ENCODE results near the gene CDK14.

Gene CDK14

DNA sequence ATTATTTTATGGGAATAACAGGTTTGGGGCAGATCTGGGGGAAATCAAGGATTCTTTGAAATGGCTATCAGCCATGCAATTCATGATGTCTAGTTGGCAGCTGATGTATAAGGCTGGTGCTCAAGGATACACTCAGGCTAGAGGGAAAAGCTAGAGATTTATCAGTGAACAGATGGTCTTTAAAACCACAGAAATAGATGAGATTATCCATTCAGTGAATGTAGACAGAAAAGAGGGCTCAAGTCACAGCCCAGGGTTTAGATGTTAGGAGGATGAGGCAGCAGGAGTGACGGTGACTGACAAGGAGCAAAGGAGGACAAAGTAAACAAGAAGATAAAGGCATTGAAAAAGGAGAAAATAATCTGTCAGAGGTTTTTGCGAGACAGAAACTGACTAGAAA is 238.7 kb downstream of the CDK14 start:
- in situ Hi-C loops (cut with MboI; ENCODE audit: low sequenced_read_pairs) = no loop called here

DNA sequence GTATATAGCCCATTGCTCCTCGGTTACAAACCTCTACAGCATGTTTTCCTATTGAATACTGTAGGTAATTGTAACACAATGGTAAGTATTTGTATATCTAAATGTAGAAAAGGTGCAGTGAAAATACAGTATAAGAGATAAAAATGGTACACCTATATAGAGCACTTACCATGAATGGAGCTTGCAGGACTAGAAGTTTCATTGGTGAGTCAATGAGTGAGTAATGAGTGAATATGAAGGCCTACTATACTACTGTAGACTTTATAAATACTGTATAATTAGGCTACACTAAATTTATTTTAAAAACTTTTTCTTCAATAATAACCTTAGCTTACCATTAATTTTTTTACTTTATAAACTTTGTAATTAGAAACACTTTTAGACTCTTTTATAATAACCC is 239.7 kb downstream of the CDK14 start:
- in situ Hi-C loops (cut with MboI; ENCODE audit: low sequenced_read_pairs) = no loop called here

DNA sequence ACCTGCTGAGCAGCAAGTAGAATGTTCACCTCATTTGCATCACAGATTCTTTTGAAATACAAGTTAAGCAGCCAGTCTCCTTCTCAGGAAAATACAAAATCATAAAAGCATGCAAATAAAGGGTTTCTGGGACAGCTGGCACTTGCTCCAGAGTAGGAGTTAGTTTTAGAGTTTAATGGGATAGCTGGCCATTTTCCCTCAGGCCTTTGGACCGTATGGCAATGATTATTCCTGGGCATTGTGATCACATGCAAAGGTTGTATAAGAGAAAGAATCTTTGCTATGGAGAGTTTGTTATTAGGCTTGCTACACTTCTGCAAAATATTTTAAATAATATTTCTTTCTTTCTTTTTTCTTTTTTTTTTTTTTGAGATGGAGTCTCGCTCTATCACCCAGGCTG is 240.8 kb downstream of the CDK14 start:
- in situ Hi-C loops (cut with MboI; ENCODE audit: low sequenced_read_pairs) = no loop called here

DNA sequence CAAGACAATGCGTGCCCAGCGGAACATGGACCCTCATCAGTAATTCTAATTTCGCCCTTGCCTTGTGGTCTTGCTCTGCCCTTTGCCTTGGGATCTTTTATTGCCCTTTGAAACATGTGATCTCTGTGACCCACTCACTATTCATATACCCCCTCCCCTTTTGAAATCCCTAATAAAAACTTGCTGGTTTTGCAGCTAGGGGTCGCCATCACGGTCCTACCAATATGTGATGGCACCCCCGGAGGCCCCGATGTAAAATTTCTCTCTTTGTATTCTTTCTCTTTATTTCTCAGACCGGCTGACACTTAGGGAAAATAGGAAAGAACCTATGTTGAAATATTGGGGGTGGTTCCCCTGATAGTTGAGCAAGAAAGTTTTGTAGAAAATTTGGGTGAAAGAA is 242.7 kb downstream of the CDK14 start:
- in situ Hi-C loops (cut with MboI; ENCODE audit: low sequenced_read_pairs) = no loop called here

DNA sequence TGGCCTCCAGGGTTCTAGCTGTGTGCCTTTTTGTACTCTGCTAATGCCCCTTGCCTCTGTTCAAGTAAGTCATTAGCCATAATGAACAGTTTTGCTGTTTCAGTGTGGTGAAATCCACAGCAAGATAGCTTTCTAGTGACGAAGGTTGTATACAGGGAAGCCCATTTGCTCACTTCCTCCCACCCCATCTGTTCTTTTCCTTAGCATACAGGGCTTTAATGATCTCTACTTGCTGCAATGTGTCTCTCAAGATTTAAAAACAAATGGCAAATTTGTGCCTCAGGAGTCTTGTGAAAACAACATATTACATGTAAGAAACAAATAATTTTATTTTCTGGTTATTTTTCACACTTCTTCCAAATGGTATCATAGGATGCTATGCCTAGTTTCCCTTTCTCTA is 243.2 kb downstream of the CDK14 start:
- in situ Hi-C loops (cut with MboI; ENCODE audit: low sequenced_read_pairs) = no loop called here

DNA sequence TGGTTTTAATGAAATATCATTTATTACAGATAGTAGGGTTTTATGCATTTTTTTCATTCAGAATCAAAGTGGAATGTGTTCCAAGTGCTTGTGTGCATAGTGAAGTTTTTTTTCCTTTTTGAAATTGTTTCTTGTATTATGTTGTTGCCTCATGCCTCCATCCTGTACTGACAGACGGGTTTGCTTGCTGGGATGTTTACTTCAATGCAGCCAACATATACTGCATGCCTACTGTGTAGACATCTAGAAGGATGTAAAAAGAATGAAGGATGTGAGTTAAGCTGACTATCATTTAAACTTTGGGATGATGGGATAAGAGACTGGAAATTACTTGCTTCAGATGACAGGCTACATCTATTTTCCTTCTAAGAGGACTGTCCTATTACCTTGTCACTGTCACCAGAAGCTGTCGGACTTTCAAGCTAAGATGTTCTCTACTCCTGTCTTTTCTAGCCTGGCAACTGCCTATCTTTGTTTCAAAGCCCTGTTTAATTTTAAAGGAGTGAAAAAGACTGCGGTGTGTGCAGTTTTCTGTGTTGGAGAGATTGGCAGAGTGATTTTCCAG is 243.7 kb downstream of the CDK14 start:
- in situ Hi-C loops (cut with MboI; ENCODE audit: low sequenced_read_pairs) = no loop called here

DNA sequence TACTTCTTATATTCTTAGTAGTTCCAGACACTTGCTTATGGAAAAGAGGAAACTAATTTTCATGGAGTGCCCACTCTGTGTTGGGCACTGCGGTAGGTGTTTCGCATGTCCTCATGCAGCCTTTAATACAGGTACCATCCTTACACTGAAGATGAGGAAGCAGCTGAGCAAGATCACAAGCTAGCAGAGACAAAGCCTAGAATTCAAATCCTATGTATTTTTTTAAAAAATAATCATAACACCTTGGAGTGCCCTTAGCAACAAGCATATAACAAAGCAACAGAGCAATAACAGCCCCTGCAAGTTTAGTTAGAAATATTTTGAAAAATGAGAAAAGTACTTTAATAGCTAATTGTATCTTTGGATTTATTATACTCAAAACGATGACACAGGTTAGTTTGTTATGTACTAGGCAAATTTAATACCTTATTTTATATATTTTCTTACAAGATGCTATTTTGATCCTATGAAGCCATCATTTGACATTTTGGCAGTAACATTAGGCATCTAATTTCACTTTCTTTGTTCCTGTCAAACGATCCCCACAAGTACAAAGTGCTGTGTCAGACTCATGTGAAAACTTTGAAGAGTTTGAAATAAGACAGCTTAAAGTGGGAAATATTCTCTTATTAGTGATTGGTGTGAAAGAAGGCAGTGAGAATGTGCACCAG is 245.8 kb downstream of the CDK14 start:
- in situ Hi-C loops (cut with MboI; ENCODE audit: low sequenced_read_pairs) = no loop called here

DNA sequence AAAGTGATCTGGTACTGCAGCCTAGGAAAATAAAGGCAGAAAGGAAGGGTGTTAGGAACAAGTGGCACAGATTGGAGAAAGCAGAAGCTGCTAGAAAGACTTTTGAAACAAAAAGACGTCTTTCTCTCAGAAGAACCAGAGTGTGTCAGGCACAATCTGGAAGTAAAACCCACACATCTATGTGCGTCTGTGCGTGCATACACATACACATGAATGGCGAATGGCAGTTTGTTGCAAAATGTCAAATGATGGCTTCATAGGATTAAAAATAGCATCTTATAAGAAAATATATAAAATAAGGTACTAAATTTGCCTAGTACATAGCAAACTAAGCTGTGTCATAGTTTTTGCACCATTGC is 246.3 kb downstream of the CDK14 start:
- in situ Hi-C loops (cut with MboI; ENCODE audit: low sequenced_read_pairs) = no loop called here

DNA sequence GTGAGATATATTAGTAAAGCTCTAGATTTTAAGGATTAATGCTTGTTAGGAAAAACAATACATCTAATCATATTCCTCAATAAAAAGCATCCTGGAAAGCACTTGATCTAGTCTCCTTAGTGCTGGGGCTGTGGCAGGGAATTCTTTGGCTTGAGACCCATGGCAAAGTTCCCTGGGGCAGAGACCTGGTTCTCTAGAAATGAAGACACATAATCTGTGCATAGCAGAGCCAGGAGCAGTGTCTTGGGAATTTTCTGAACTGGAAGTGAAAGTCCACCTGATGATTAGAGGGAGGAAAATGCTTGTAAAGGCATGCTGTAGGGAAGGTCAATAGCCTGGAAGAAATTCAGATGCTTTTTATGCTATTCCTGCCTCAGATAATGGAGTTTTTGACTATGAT is 247.4 kb downstream of the CDK14 start:
- in situ Hi-C loops (cut with MboI; ENCODE audit: low sequenced_read_pairs) = no loop called here

DNA sequence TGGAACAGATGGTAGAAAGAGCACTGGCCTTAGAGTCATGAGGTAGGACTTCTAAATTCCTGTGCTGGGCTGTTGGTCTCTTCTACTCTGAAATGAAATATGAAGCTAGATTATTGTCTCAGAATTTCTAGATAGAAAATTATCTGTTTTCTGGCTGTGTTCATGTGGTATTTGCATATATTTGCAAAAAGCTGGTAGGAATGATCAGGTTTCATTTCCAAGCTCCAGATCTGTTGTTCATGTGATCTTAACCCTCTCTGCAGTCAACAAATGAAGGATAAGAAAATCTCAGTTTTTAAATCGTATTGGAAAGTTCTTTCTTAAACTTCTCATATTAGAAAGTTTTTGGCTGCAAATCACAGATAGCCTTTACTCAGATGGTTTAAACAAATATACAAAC is 248.3 kb downstream of the CDK14 start:
- in situ Hi-C loops (cut with MboI; ENCODE audit: low sequenced_read_pairs) = no loop called here

DNA sequence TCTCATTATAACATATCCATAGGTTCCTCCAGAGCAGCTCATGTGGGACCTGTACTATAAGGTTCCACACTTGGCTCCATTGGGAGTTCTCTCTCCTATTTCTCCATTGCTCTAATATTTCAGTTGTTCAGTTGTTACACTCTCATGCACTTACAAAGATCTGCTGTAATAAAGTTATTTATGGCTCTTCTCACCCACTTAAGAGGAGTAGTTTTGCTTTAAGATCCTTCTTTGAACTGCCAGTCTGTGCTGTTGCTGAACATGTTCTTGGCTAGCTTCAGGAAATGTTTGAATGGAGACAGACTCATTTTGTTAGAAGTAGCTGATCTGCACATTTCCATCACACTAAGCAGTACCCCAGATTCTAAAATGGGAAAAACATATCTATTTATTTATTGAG is 250.1 kb downstream of the CDK14 start:
- in situ Hi-C loops (cut with MboI; ENCODE audit: low sequenced_read_pairs) = no loop called here

DNA sequence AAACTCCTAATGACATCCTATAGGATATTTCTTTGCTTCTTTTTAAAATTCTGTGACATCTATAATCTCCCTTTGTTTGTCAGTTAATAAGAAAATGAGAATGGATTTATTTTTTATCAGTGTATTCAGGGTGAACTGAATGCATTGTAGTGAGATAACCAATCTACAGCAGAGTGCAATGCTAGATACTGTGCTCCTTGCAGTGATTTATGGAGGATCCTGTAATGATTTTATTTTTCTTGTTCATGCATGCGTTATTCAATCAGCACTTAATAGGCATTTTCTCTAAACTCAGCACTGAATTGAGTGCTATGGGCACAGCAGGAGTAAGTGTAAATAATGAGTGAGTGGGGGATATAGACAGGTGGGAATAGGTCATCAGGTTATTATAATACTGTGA is 253.9 kb downstream of the CDK14 start:
- in situ Hi-C loops (cut with MboI; ENCODE audit: low sequenced_read_pairs) = no loop called here

DNA sequence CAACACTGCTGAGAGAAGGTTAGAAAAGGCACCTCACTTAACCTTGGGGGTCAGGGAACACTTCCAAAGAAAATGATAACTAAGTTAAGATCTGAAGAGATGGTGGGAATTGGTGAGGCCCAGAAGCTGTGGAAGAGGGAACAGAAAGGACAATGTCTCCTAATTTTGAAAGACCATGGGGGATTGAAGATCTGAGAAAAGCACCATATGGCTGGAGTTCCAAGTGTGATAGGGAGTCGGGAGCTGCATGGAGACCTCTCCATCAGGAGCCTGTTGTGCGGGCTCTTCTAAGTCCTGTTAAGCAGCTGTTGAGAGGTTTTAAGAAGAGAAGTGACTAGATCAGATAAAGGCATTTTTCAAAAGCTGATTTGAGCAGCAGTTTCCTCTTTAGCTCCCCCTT is 254.3 kb downstream of the CDK14 start:
- in situ Hi-C loops (cut with MboI; ENCODE audit: low sequenced_read_pairs) = no loop called here

DNA sequence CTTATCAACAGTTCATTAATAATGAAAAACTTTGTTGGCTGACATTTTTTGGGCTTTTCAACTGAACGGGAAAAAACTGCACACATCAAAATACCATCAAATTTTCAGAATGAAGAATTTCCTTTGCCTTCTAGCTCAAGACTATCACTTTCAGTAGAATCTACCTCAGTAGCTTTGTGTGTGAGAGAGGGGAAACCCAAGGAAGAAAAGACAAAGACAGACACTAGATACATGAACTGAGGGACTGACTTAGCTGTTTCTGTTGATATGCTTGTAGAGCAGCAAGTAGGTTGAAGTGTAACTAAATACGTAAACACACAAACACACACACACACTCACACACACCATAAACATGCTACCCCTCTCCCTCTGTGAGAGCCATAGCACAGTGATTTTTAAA is 257.1 kb downstream of the CDK14 start:
- in situ Hi-C loops (cut with MboI; ENCODE audit: low sequenced_read_pairs) = no loop called here

DNA sequence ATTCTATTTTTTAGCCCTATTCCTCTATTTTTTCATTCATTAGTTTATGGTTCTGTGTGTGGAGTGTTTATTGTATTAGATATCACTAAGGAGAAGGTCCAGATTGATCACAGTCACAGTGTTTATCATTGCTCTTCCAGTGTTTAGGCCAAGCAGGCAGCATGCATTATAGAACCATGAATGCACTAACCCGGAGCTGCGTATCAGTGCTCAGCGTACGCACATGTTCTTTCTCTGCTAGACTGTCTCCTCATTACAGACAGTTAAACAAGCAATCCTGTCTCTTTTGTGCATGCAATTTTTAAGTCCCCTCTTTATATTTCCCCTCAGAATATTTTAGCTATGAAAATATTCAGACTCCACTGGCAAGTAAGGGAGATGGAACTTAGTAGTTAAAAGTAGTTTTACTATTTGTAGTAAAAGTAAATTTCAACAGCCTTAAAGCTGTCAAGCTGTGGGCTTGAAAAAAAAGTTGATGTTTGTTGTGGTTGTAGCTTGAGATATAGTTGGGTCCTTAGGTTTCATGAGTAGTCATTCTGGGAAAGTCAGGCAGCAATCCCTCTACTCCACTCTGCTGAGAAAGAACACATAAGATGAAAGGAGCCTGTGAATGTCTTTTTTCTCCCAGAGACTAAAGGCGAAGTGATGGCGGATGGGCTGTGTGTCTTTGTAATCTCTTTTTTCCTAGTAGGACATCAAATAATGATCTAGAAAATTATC is 260.4 kb downstream of the CDK14 start:
- in situ Hi-C loops (cut with MboI; ENCODE audit: low sequenced_read_pairs) = no loop called here

DNA sequence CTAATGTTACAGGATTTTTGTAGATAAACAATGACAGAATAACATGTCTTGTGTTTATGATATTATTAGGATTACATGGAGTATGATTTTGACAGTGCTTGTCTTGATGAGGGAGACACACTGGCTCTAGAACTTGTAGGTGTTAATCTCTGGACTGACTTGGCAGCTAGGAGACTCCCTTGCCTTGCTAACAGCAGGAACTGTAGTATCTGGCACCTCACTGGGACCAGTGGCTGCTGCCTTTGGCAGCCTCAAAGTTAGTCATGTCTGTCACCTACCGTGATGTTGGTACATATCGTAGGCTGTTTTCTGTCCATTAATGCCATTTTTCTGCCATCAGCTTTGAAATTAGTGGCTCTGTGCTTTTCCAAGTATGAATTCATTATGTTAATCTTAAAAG is 261.5 kb downstream of the CDK14 start:
- in situ Hi-C loops (cut with MboI; ENCODE audit: low sequenced_read_pairs) = no loop called here

DNA sequence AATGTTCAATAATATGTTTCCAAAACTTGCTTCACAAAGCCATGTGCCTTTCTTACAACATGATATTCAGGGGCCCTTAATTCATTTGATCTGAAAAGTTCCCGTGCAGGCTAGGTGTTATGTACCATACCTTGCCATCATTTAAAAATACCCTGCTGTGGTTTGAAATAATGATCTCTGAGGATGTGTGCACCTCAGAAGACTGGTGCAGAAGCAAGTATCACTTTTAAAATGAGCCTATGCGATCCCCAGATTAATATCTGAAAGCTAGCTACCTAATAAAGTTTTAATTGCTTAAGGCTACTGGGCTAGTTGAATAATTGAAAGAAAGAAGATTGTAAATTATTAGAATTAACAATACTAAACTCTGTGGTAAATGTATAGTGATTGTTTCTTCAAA is 262.4 kb downstream of the CDK14 start:
- in situ Hi-C loops (cut with MboI; ENCODE audit: low sequenced_read_pairs) = no loop called here

DNA sequence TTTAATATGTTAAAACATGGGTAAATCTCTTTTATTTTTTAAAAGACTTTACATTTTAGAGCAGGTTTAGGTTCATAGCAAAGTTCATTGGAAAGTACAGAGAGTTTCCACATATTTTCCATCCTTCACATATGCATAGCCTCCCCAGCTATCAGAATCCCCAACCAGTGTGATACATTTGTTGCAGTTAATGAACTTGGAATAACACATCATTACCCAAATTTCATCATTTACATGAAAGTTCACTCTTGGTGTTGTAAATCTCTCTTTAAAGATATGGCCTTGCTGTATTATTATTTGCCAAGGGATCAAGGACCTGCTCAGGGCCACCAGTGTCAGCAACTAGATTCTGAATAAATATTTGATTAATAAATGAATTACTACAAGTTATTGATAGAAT is 263.4 kb downstream of the CDK14 start:
- in situ Hi-C loops (cut with MboI; ENCODE audit: low sequenced_read_pairs) = no loop called here

DNA sequence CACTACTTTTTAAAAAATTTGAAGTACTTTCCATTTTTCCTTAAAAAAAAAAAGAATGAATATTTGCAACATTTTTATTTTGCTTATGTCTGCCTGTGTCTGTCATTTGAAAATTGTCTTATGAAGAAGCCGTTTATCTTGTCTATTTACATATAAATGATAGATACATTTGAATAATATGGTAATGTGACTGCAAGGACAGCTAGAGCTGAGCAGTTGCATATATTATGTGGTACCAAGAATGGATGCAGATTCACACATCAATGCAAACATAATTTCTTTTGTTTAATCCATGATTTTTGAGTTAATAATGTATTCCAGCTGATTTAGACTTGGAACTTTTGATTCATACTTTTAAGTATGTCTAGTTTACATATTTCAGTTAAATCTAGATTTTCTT is 268.0 kb downstream of the CDK14 start:
- in situ Hi-C loops (cut with MboI; ENCODE audit: low sequenced_read_pairs) = no loop called here

DNA sequence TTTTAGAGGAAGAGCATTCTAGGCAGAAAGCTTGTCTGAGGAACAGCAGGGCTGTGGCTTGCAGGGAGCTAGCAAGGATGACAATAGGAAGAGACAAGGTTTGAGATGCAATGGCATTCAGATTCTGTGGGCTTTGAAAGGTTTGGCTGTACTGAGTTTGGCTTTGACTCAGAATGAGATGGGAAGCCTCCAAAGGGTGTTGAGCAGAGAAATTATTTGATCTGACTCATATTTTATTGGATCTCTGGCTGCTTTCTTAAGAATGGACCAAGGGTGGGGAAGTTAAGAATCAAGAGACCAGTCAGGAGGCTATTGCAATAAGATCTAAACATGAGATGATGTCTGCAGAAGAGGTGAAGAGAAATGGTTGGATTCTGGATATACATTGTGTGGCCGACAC is 273.2 kb downstream of the CDK14 start:
- in situ Hi-C loops (cut with MboI; ENCODE audit: low sequenced_read_pairs) = no loop called here

DNA sequence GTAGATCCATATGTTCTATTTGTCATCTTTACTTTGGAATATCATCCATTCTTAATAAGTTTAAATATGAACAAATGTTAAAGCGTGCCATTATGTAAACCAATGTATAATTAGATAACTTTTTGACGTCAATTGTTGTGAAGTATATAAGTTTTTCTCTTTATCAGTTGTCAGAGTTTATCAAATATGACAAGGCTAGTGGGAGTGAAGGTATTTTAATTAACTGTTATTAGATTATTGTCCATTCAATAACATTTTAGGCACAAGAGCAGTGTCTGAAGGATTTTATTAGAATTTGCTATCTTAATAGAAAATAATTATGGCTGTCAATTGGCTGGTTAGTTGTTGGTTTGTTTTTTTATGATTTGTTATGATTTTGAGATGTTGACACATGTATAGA is 280.6 kb downstream of the CDK14 start:
- in situ Hi-C loops (cut with MboI; ENCODE audit: low sequenced_read_pairs) = no loop called here

DNA sequence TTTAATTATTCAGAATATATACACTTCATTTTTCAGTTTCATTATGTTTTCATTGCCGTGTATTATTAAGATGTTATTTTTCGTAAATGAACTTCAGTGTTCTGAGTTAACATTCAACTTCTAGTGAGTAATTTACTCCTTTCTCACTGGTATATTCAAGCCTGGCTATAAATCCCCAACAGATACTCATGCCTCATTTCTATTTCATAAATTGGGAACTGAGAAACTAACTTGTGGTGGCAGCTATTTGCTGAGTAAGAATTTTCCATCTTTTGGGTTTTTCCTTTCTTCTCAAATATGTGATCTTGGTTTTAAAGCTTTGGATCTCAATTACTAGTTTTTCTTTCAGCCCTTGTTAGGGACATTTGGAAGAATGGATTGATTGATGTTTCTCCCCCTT is 281.1 kb downstream of the CDK14 start:
- in situ Hi-C loops (cut with MboI; ENCODE audit: low sequenced_read_pairs) = no loop called here

DNA sequence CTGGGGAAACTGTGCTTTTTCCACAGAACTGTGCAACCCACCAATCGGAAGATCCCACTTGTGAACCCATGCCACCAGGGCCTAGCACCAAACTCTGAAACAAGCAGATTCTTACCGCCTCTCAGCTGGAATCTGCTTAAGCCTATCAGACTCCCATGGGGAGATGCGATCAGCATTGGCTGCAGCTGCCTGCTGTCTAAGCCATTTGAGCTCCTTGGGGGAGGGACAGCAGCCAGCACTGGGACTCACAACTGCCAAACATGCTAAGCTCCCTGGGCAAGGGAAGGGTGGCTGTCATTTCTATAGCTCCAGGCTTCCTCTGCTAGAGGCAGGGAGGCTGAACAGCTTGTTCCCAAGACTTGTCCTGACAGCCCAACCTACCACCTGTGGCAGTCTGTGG is 283.8 kb downstream of the CDK14 start:
- in situ Hi-C loops (cut with MboI; ENCODE audit: low sequenced_read_pairs) = no loop called here
